Gastroesophageal sphincter (tissue), 4 donors: ENCODE data around the gene PROC. TPM values are rescaled to one million over a fixed set of nuclear protein-coding genes. Genes with fewer than 3 reads are reported as not detected.

Source experiments
- small RNA-seq, 4 donors: library from RNA; depleted of rRNA; stranded (forward); fragments of <200 nt; gene quantifications; one replicate each; pipeline ENCODE3, GENCODE V24; 2016
- total RNA-seq, 4 donors: library from RNA; depleted of rRNA; stranded (reverse); fragments of >200 nt; gene quantifications; one replicate each; pipeline ENCODE4 v1.1.0, GENCODE V29; 2016

The PROC gene
- total RNA-seq, 4 donors from 2014 or later = not detected

Small RNA genes within 50 kb of the gene (small RNA-seq; reads per million reads assigned to genes)
- 0 reads per million in 4 donors for gene MIR4783
- gene RNU4-48P = 0 reads per million in 4 donors

Other genes with a start within 250 kb of the PROC start
- under 1 TPM; 0.12 to 0.52 (median 0.28) TPM for gene CYP27C1, start 198.1 kb upstream of the PROC start, total RNA-seq
- gene ERCC3, start 124.3 kb upstream of the PROC start, total RNA-seq = 10 to 100 TPM; 30.3 to 39.0 (median 34.5) TPM
- 10 to 100 TPM; 52.7 to 96.2 (median 54.2) TPM for gene MAP3K2, start 30.5 kb upstream of the PROC start, total RNA-seq
- gene IWS1, start 108.1 kb downstream of the PROC start, total RNA-seq = 10 to 100 TPM; 36.9 to 43.9 (median 39.6) TPM
- under 1 TPM in 3 of 4 donors, not detected in 1; 0.27 to 0.77 (median 0.54) TPM for gene MYO7B, start 117.3 kb downstream of the PROC start, total RNA-seq
- gene GPR17, start 227.7 kb downstream of the PROC start, total RNA-seq = under 1 TPM in 1 of 4 donors, not detected in 3; 0.35 TPM